ENCODE data around the gene MACROH2A2. TPM values are rescaled to one million over a fixed set of nuclear protein-coding genes. Genes with fewer than 3 reads are reported as not detected.

MACROH2A2 gene
- total RNA-seq, 1 donor from 2014 or later, result 25.5 TPM

- Histone ChIP-seq H3K4me3 (ENCODE audit: insufficient read depth, low read depth, low read length) (no peak overlapping the region), H3K79me2 (ENCODE audit: insufficient read depth, low read length) (no peaks in the 10 kb centered on the region), H3K36me3 (ENCODE audit: insufficient read depth, low read length) (no peaks in the 10 kb centered on the region), H4K20me1 (ENCODE audit: insufficient read depth, low read length) (peaks cover 12% of the 10 kb centered on the region), H3K27me3 (ENCODE audit: insufficient read depth, low read length) (no peaks in the 10 kb centered on the region), H3K9me3 (ENCODE audit: insufficient read depth, low read depth, low read length) (no peaks in the 10 kb centered on the region), H3K4me1 (ENCODE audit: insufficient read depth, low read length) (no peaks in the 10 kb centered on the region), H3K27ac (ENCODE audit: low read depth, low read length) (no peak overlapping the region), H2AFZ (ENCODE audit: low read depth, low read length) (no peak overlapping the region), H3K4me2 (ENCODE audit: low read length) (no peak overlapping the region), H3K9ac (ENCODE audit: low read length) (no peak overlapping the region)
- TF ChIP-seq CTCF (IDR thresholded peaks at IDR 0.05; ENCODE audit: insufficient read depth, low read depth, low read length) (no peak), EZH2 (IDR thresholded peaks at IDR 0.05; ENCODE audit: insufficient read depth, low read length) (no peak)
- H3K4me1 Mint-ChIP-seq (ENCODE audit: low read depth, unreplicated experiment), result no peaks in the 10 kb centered on the region
- no peak overlapping the region for H3K4me3 Mint-ChIP-seq (ENCODE audit: unreplicated experiment)
- no peak for DNase-seq (ENCODE audit: low read depth)
- H3K9me3 Mint-ChIP-seq (ENCODE audit: unreplicated experiment), result peaks cover 2% of the 10 kb centered on the region
- peaks cover 2% of the 10 kb centered on the region for H3K27me3 Mint-ChIP-seq (ENCODE audit: low read depth, unreplicated experiment)
- H3K27ac Mint-ChIP-seq (ENCODE audit: unreplicated experiment), result no peak overlapping the region
- H3K36me3 Mint-ChIP-seq (ENCODE audit: low read depth, unreplicated experiment), result peaks cover 31% of the 10 kb centered on the region
- FAIRE-seq, result no peak
Measured at GRCh38 chr10:70119197-70119596, 66.6 kb downstream of the MACROH2A2 start.

GRCh38 chr10:70119623-70120022 lies 67.0 kb downstream of the MACROH2A2 start:
- Histone ChIP-seq H3K9me3 (ENCODE audit: insufficient read depth, low read depth, low read length) (no peaks in the 10 kb centered on the region), H4K20me1 (ENCODE audit: insufficient read depth, low read length) (peaks cover 12% of the 10 kb centered on the region), H3K9ac (ENCODE audit: low read length) (no peak overlapping the region), H3K36me3 (ENCODE audit: insufficient read depth, low read length) (no peaks in the 10 kb centered on the region), H2AFZ (ENCODE audit: low read depth, low read length) (no peak overlapping the region), H3K27me3 (ENCODE audit: insufficient read depth, low read length) (no peaks in the 10 kb centered on the region), H3K79me2 (ENCODE audit: insufficient read depth, low read length) (no peaks in the 10 kb centered on the region), H3K4me3 (ENCODE audit: insufficient read depth, low read depth, low read length) (no peak overlapping the region), H3K4me2 (ENCODE audit: low read length) (no peak overlapping the region), H3K4me1 (ENCODE audit: insufficient read depth, low read length) (no peaks in the 10 kb centered on the region), H3K27ac (ENCODE audit: low read depth, low read length) (no peak overlapping the region)
- DNase-seq (ENCODE audit: low read depth), result no peak
- Mint-ChIP-seq H3K4me3 (ENCODE audit: unreplicated experiment) (no peak overlapping the region), H3K36me3 (ENCODE audit: low read depth, unreplicated experiment) (peaks cover 31% of the 10 kb centered on the region), H3K27me3 (ENCODE audit: low read depth, unreplicated experiment) (peaks cover 2% of the 10 kb centered on the region), H3K4me1 (ENCODE audit: low read depth, unreplicated experiment) (no peaks in the 10 kb centered on the region), H3K27ac (ENCODE audit: unreplicated experiment) (no peak overlapping the region), H3K9me3 (ENCODE audit: unreplicated experiment) (peaks cover 4% of the 10 kb centered on the region)
- FAIRE-seq, result no peak
- TF ChIP-seq CTCF (IDR thresholded peaks at IDR 0.05; ENCODE audit: insufficient read depth, low read depth, low read length) (no peak), EZH2 (IDR thresholded peaks at IDR 0.05; ENCODE audit: insufficient read depth, low read length) (no peak)

GRCh38 chr10:70120417-70120816 lies 67.8 kb downstream of the MACROH2A2 start:
- DNase-seq (ENCODE audit: low read depth) (no peak), FAIRE-seq (no peak)
- Mint-ChIP-seq H3K27me3 (ENCODE audit: low read depth, unreplicated experiment) (peaks cover 2% of the 10 kb centered on the region), H3K36me3 (ENCODE audit: low read depth, unreplicated experiment) (peaks cover 33% of the 10 kb centered on the region), H3K27ac (ENCODE audit: unreplicated experiment) (no peak overlapping the region), H3K4me3 (ENCODE audit: unreplicated experiment) (no peak overlapping the region), H3K9me3 (ENCODE audit: unreplicated experiment) (peaks cover 4% of the 10 kb centered on the region), H3K4me1 (ENCODE audit: low read depth, unreplicated experiment) (no peaks in the 10 kb centered on the region)
- H3K4me2 ChIP-seq (ENCODE audit: low read length), result no peak overlapping the region
- no peaks in the 10 kb centered on the region for H3K27me3 ChIP-seq (ENCODE audit: insufficient read depth, low read length)
- H3K4me3 ChIP-seq (ENCODE audit: insufficient read depth, low read depth, low read length), result no peak overlapping the region
- no peak for TF ChIP-seq EZH2 (IDR thresholded peaks at IDR 0.05; ENCODE audit: insufficient read depth, low read length)
- TF ChIP-seq CTCF (IDR thresholded peaks at IDR 0.05; ENCODE audit: insufficient read depth, low read depth, low read length), result no peak
- no peaks in the 10 kb centered on the region for H3K4me1 ChIP-seq (ENCODE audit: insufficient read depth, low read length)
- H3K9ac ChIP-seq (ENCODE audit: low read length), result no peak overlapping the region
- H3K36me3 ChIP-seq (ENCODE audit: insufficient read depth, low read length), result no peaks in the 10 kb centered on the region
- peaks cover 12% of the 10 kb centered on the region for H4K20me1 ChIP-seq (ENCODE audit: insufficient read depth, low read length)
- H3K79me2 ChIP-seq (ENCODE audit: insufficient read depth, low read length), result no peaks in the 10 kb centered on the region
- H3K9me3 ChIP-seq (ENCODE audit: insufficient read depth, low read depth, low read length), result no peaks in the 10 kb centered on the region
- no peak overlapping the region for H2AFZ ChIP-seq (ENCODE audit: low read depth, low read length)
- no peak overlapping the region for H3K27ac ChIP-seq (ENCODE audit: low read depth, low read length)

Measured in astrocyte (in vitro differentiated cells and primary cell).